Measurements from ENCODE around the gene KDM4C. TPM values are rescaled to one million over a fixed set of nuclear protein-coding genes. Genes with fewer than 3 reads are reported as not detected.

Gene KDM4C
- total and polyA plus RNA-seq, 2 of the 13 experiments (the other 11 are each of a cell fraction or from before 2014, with no cell fraction given), result 19.4 to 23.6 TPM

DNA sequence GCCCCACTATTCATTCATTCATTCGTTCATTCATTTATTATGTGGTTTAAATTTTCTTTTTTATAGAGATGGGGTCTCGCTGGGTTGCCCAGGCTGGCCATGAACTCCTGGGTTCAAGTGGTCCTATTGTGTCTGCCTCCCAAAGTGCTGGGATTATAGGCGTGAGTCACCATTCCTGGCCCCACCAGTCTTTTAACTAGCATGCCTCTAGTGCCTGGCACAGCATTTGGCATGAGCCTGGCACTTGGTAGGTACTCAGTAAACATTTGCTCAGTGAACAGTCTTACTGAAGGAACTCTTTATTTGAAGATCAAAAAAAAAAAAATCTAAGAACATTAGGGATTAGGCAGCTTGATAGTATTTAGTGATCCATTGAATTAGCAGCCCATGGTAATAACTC, 98.1 kb downstream of the KDM4C start:
- no TSS peak for BruUV-seq (replicated peaks)
- ChIA-PET CTCF (ENCODE audit: low intra/inter-chr PET ratio, low total read pairs) (no interaction called here), POLR2A (no interaction called here)
- H4K20me1 ChIP-seq (ENCODE audit: insufficient read depth, low read length), result no peaks in the 10 kb centered on the region
- H3K27ac ChIP-seq (ENCODE audit: extremely low read length, insufficient read depth, low read length), result no peak overlapping the region
- H3K36me3 ChIP-seq (replicated peaks in 1 of 2; ENCODE audit: control insufficient read depth in 1 of 2, insufficient read depth in 2 of 2, low read length in 2 of 2), result peaks cover 0 to 7% of the 10 kb centered on the region in 2 experiments; a peak in 4 of 5 replicates
- FAIRE-seq (no peak), DNase-seq (ENCODE audit: low spot score) (no peak), ATAC-seq (no peak)
- H3K79me2 ChIP-seq (ENCODE audit: insufficient read depth, low read length), result no peaks in the 10 kb centered on the region
- no peak overlapping the region for H3K9ac ChIP-seq (ENCODE audit: insufficient read depth, low read depth, low read length)
- H3K9me3 ChIP-seq (ENCODE audit: low read length), result no peaks in the 10 kb centered on the region
- H2AFZ ChIP-seq (ENCODE audit: low read length), result no peak overlapping the region
- intact Hi-C loops (cut with micrococcal nuclease; ENCODE audit: unreplicated experiment), result no loop called here
- no peak overlapping the region for H3K4me3 ChIP-seq (replicated peaks in 1 of 3; ENCODE audit: insufficient read depth in 1 of 3, low read depth in 2 of 3, low read length in 3 of 3)
- H3K4me2 ChIP-seq (ENCODE audit: low read depth, low read length), result no peak overlapping the region
- 96% methylated on average over 3 of the region's 3 CpGs for WGBS (ENCODE audit: low lambda C conversion rate)
- in situ Hi-C loops (cut with HindIII; ENCODE audit: extremely low pct_ligation_motif_present, low pct_unique_long_range_greater_than_20kb), result no loop called here
- peaks cover 16% of the 10 kb centered on the region; the same call in 1 of the 2 replicates for H3K4me1 ChIP-seq (ENCODE audit: insufficient read depth, low read length)
- no peaks in the 10 kb centered on the region for H3K27me3 ChIP-seq (ENCODE audit: control insufficient read depth in 1 of 2, insufficient read depth in 2 of 2, low read length in 2 of 2)
- TF ChIP-seq, protein P1, sequence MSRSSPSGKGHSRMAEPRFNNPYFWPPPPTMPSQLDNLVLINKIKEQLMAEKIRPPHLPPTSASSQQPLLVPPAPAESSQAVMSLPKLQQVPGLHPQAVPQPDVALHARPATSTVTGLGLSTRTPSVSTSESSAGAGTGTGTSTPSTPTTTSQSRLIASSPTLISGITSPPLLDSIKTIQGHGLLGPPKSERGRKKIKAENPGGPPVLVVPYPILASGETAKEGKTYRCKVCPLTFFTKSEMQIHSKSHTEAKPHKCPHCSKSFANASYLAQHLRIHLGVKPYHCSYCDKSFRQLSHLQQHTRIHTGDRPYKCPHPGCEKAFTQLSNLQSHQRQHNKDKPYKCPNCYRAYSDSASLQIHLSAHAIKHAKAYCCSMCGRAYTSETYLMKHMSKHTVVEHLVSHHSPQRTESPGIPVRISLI (CRISPR knock-in tag; IDR thresholded peaks at IDR 0.05; ENCODE audit: borderline replicate concordance), result no peak
- TF ChIP-seq NR3C1 (CRISPR knock-in tag; IDR thresholded peaks at IDR 0.05), result no peak
- no peak for TF ChIP-seq ZKSCAN8 (CRISPR knock-in tag; IDR thresholded peaks at IDR 0.05; ENCODE audit: borderline replicate concordance)
- TF ChIP-seq REPIN1 (CRISPR knock-in tag; IDR thresholded peaks at IDR 0.05; ENCODE audit: borderline replicate concordance, low read depth), result no peak
- no peak for TF ChIP-seq NR2F1 (CRISPR knock-in tag; IDR thresholded peaks at IDR 0.05)
- TF ChIP-seq, protein P2, sequence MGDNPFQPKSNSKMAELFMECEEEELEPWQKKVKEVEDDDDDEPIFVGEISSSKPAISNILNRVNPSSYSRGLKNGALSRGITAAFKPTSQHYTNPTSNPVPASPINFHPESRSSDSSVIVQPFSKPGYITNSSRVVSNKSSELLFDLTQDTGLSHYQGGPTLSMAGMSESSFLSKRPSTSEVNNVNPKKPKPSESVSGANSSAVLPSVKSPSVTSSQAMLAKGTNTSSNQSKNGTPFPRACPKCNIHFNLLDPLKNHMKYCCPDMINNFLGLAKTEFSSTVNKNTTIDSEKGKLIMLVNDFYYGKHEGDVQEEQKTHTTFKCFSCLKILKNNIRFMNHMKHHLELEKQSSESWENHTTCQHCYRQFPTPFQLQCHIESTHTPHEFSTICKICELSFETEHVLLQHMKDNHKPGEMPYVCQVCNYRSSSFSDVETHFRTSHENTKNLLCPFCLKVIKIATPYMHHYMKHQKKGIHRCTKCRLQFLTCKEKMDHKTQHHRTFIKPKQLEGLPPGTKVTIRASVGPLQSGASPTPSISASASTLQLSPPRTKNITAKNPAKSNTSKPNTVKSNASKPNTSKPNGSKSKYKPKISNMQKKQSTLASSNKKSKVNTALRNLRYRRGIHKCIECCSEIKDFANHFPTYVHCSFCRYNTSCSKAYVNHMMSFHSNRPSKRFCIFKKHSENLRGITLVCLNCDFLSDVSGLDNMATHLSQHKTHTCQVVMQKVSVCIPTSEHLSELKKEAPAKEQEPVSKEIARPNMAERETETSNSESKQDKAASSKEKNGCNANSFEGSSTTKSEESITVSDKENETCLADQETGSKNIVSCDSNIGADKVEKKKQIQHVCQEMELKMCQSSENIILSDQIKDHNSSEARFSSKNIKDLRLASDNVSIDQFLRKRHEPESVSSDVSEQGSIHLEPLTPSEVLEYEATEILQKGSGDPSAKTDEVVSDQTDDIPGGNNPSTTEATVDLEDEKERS (CRISPR knock-in tag; IDR thresholded peaks at IDR 0.05), result no peak
- TF ChIP-seq CENPT (CRISPR knock-in tag; IDR thresholded peaks at IDR 0.05; ENCODE audit: low read depth), result no peak
- no peak for TF ChIP-seq ZNF205 (CRISPR knock-in tag; IDR thresholded peaks at IDR 0.05)
- TF ChIP-seq, protein P3, sequence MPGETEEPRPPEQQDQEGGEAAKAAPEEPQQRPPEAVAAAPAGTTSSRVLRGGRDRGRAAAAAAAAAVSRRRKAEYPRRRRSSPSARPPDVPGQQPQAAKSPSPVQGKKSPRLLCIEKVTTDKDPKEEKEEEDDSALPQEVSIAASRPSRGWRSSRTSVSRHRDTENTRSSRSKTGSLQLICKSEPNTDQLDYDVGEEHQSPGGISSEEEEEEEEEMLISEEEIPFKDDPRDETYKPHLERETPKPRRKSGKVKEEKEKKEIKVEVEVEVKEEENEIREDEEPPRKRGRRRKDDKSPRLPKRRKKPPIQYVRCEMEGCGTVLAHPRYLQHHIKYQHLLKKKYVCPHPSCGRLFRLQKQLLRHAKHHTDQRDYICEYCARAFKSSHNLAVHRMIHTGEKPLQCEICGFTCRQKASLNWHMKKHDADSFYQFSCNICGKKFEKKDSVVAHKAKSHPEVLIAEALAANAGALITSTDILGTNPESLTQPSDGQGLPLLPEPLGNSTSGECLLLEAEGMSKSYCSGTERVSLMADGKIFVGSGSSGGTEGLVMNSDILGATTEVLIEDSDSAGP (CRISPR knock-in tag; IDR thresholded peaks at IDR 0.05; ENCODE audit: borderline replicate concordance), result no peak
- TF ChIP-seq ZNF709 (CRISPR knock-in tag; IDR thresholded peaks at IDR 0.05), result no peak
- no peak for TF ChIP-seq ZNF326 (CRISPR knock-in tag; IDR thresholded peaks at IDR 0.05; ENCODE audit: borderline replicate concordance)
- no peak for TF ChIP-seq ZNF670 (CRISPR knock-in tag; IDR thresholded peaks at IDR 0.05; ENCODE audit: borderline replicate concordance)
- TF ChIP-seq, protein P4, sequence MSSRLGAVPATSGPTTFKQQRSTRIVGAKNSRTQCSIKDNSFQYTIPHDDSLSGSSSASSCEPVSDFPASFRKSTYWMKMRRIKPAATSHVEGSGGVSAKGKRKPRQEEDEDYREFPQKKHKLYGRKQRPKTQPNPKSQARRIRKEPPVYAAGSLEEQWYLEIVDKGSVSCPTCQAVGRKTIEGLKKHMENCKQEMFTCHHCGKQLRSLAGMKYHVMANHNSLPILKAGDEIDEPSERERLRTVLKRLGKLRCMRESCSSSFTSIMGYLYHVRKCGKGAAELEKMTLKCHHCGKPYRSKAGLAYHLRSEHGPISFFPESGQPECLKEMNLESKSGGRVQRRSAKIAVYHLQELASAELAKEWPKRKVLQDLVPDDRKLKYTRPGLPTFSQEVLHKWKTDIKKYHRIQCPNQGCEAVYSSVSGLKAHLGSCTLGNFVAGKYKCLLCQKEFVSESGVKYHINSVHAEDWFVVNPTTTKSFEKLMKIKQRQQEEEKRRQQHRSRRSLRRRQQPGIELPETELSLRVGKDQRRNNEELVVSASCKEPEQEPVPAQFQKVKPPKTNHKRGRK (CRISPR knock-in tag; IDR thresholded peaks at IDR 0.05), result no peak
- TF ChIP-seq NFIB (CRISPR knock-in tag; IDR thresholded peaks at IDR 0.05; ENCODE audit: borderline replicate concordance), result no peak
- TF ChIP-seq ZNF558 (CRISPR knock-in tag; IDR thresholded peaks at IDR 0.05; ENCODE audit: borderline replicate concordance), result no peak
- TF ChIP-seq TBL1XR1 (IDR thresholded peaks at IDR 0.05; ENCODE audit: borderline replicate concordance, low read length, partially characterized antibody), result no peak
- TF ChIP-seq ZC3H13 (CRISPR knock-in tag; IDR thresholded peaks at IDR 0.05), result no peak
- no peak for TF ChIP-seq RARA (CRISPR knock-in tag; IDR thresholded peaks at IDR 0.05)
